Duodenal mucosa (tissue), 2 donors: ENCODE data around the gene CBX5.

ENCODE experiments used
- H3K27ac ChIP-seq: one replicate; pipeline ENCODE4 v1.7.0; 2013; ENCODE audit warnings: low read depth, low read length
- H3K27me3 ChIP-seq, 2 donors: one replicate each; pipeline ENCODE4 v1.7.0; 2013; ENCODE audit warnings: low read length in 2 of 2, control low read depth in 1 of 2; ENCODE audit not compliant: insufficient read depth in 2 of 2, control insufficient read depth in 1 of 2
- H3K36me3 ChIP-seq, 2 donors: one replicate each; pipeline ENCODE4 v1.7.0; 2013; ENCODE audit warnings: low read length in 2 of 2, control low read depth in 1 of 2; ENCODE audit not compliant: insufficient read depth in 2 of 2, control insufficient read depth in 1 of 2
- H3K4me1 ChIP-seq, 2 donors: one replicate each; pipeline ENCODE4 v1.7.0; 2013; ENCODE audit warnings: low read length in 2 of 2, control low read depth in 1 of 2; ENCODE audit not compliant: insufficient read depth in 2 of 2, control insufficient read depth in 1 of 2
- H3K4me3 ChIP-seq, 2 donors: one replicate each; pipeline ENCODE4 v1.7.0; 2013; ENCODE audit warnings: low read length in 2 of 2, low read depth in 1 of 2
- H3K9ac ChIP-seq, 2 donors: one replicate each; pipeline ENCODE4 v1.7.0; 2013; ENCODE audit warnings: low read length in 2 of 2, low read depth in 1 of 2
- H3K9me3 ChIP-seq, 2 donors: one replicate each; pipeline ENCODE4 v1.7.0; 2013; ENCODE audit warnings: low read length in 2 of 2, control low read depth in 1 of 2; ENCODE audit not compliant: control insufficient read depth in 1 of 2

Gene CBX5

GRCh38 chr12:54215989-54216796 lies 63.7 kb downstream of the CBX5 start:
- Histone ChIP-seq H3K27ac (no peak overlapping the region), H3K9ac (peak overlapping the region in 1 of 2 donors; percentile 38), H3K27me3 (peaks cover 46 to 53% of the 10 kb centered on the region in 2 donors), H3K4me3 (peak overlapping the region; percentile 54 to 58), H3K4me1 (peaks cover 22 to 28% of the 10 kb centered on the region in 2 donors), H3K9me3 (no peaks in the 10 kb centered on the region), H3K36me3 (no peaks in the 10 kb centered on the region)

- peaks cover 57 to 63% of the 10 kb centered on the region in 2 donors for H3K27me3 ChIP-seq
- H3K9me3 ChIP-seq: no peaks in the 10 kb centered on the region
- H3K4me1 ChIP-seq: peaks cover 22 to 28% of the 10 kb centered on the region in 2 donors
- H3K9ac ChIP-seq: peak overlapping the region in 1 of 2 donors; percentile 12
- no peaks in the 10 kb centered on the region for H3K36me3 ChIP-seq
- H3K27ac ChIP-seq: no peak overlapping the region
- H3K4me3 ChIP-seq: peak overlapping the region; percentile 30 to 43
Observed at GRCh38 chr12:54214553-54215406, 65.1 kb downstream of the CBX5 start.

GRCh38 chr12:54213079-54213478 lies 66.8 kb downstream of the CBX5 start:
- no peak overlapping the region for H3K9ac ChIP-seq
- no peak overlapping the region for H3K27ac ChIP-seq
- peaks cover 22 to 28% of the 10 kb centered on the region in 2 donors for H3K4me1 ChIP-seq
- no peaks in the 10 kb centered on the region for H3K9me3 ChIP-seq
- H3K36me3 ChIP-seq: no peaks in the 10 kb centered on the region
- no peak overlapping the region for H3K4me3 ChIP-seq
- peaks cover 48 to 51% of the 10 kb centered on the region in 2 donors for H3K27me3 ChIP-seq

- peaks cover 41 to 50% of the 10 kb centered on the region in 2 donors for H3K27me3 ChIP-seq
- no peak overlapping the region for H3K9ac ChIP-seq
Observed at GRCh38 chr12:54211920-54212319, 68.0 kb downstream of the CBX5 start.

GRCh38 chr12:54210400-54210790 lies 69.5 kb downstream of the CBX5 start:
- H3K4me1 ChIP-seq: peaks cover 0 to 11% of the 10 kb centered on the region in 2 donors
- no peaks in the 10 kb centered on the region for H3K36me3 ChIP-seq
- no peak overlapping the region for H3K9ac ChIP-seq
- H3K9me3 ChIP-seq: no peaks in the 10 kb centered on the region
- peaks cover 40 to 50% of the 10 kb centered on the region in 2 donors for H3K27me3 ChIP-seq
- no peak overlapping the region for H3K27ac ChIP-seq
- no peak overlapping the region for H3K4me3 ChIP-seq

More at GRCh38 chr12:54211920-54212319, 68.0 kb downstream of the CBX5 start:
- H3K36me3 ChIP-seq: no peaks in the 10 kb centered on the region
- peaks cover 12 to 20% of the 10 kb centered on the region in 2 donors for H3K4me1 ChIP-seq
- H3K9me3 ChIP-seq: no peaks in the 10 kb centered on the region
- H3K4me3 ChIP-seq: no peak overlapping the region
- no peak overlapping the region for H3K27ac ChIP-seq

- peaks cover 53 to 56% of the 10 kb centered on the region in 2 donors for H3K27me3 ChIP-seq
- H3K9ac ChIP-seq: no peak overlapping the region
- no peaks in the 10 kb centered on the region for H3K9me3 ChIP-seq
- H3K4me1 ChIP-seq: peaks cover 0 to 4% of the 10 kb centered on the region in 2 donors
- H3K36me3 ChIP-seq: no peaks in the 10 kb centered on the region
- H3K4me3 ChIP-seq: no peak overlapping the region
- H3K27ac ChIP-seq: no peak overlapping the region
Observed at GRCh38 chr12:54208591-54208990, 71.3 kb downstream of the CBX5 start.

- peaks cover 47 to 55% of the 10 kb centered on the region in 2 donors for H3K27me3 ChIP-seq
- H3K36me3 ChIP-seq: no peaks in the 10 kb centered on the region
- H3K9ac ChIP-seq: no peak overlapping the region
- H3K9me3 ChIP-seq: no peaks in the 10 kb centered on the region
- H3K4me3 ChIP-seq: no peak overlapping the region
- H3K27ac ChIP-seq: no peak overlapping the region
- H3K4me1 ChIP-seq: peaks cover 0 to 4% of the 10 kb centered on the region in 2 donors
Observed at GRCh38 chr12:54207539-54208294, 72.2 kb downstream of the CBX5 start.

GRCh38 chr12:54206791-54207190 lies 73.1 kb downstream of the CBX5 start:
- no peak overlapping the region for H3K4me3 ChIP-seq
- H3K9ac ChIP-seq: no peak overlapping the region
- peaks cover 0 to 4% of the 10 kb centered on the region in 2 donors for H3K4me1 ChIP-seq
- peaks cover 38 to 55% of the 10 kb centered on the region in 2 donors for H3K27me3 ChIP-seq
- no peaks in the 10 kb centered on the region for H3K9me3 ChIP-seq
- H3K27ac ChIP-seq: no peak overlapping the region
- no peaks in the 10 kb centered on the region for H3K36me3 ChIP-seq

GRCh38 chr12:54204316-54204715 lies 75.6 kb downstream of the CBX5 start:
- Histone ChIP-seq H3K27me3 (peaks cover 42 to 56% of the 10 kb centered on the region in 2 donors), H3K9ac (no peak overlapping the region), H3K4me3 (no peak overlapping the region), H3K27ac (no peak overlapping the region), H3K4me1 (peaks cover 0 to 4% of the 10 kb centered on the region in 2 donors), H3K9me3 (no peaks in the 10 kb centered on the region), H3K36me3 (no peaks in the 10 kb centered on the region)
